Activated CD4-positive, alpha-beta T cell treated with anti-CD3 and anti-CD28 coated beads for 48 hours (primary cell): Measurements from ENCODE around the gene FNBP1.
"Not testable (repeated sequence)": the region's sequence is repeated elsewhere in the genome, so short reads cannot be mapped to it uniquely, and the experiment has no call there.

Experiments
- DNase-seq: peaks from one replicate; pipeline ENCODE4 v3.0.0-alpha.2; 2020

FNBP1 gene

GRCh38 chr9:130020618-130021017 is 22.4 kb downstream of the FNBP1 start:
- DNase-seq: no peak

- no peak for DNase-seq
Observed at GRCh38 chr9:130018265-130018664, 24.7 kb downstream of the FNBP1 start.

GRCh38 chr9:130017510-130017909 is 25.5 kb downstream of the FNBP1 start:
- not testable (repeated sequence) for DNase-seq

GRCh38 chr9:130017076-130017475 is 25.9 kb downstream of the FNBP1 start:
- DNase-seq: no peak

GRCh38 chr9:130015353-130016019 is 27.5 kb downstream of the FNBP1 start:
- DNase-seq: no peak

GRCh38 chr9:130013326-130013725 is 29.7 kb downstream of the FNBP1 start:
- DNase-seq: no peak

GRCh38 chr9:130010151-130010988 is 32.6 kb downstream of the FNBP1 start:
- no peak for DNase-seq

- not testable (repeated sequence) for DNase-seq
Observed at GRCh38 chr9:130009546-130009945, 33.4 kb downstream of the FNBP1 start.

- DNase-seq: no peak
Observed at GRCh38 chr9:130008538-130008937, 34.5 kb downstream of the FNBP1 start.

GRCh38 chr9:130006952-130007351 is 36.0 kb downstream of the FNBP1 start:
- DNase-seq: not testable (repeated sequence)

- no peak for DNase-seq
Observed at GRCh38 chr9:130003943-130004552, 38.9 kb downstream of the FNBP1 start.

GRCh38 chr9:130002320-130002719 is 40.7 kb downstream of the FNBP1 start:
- DNase-seq: no peak

- DNase-seq: no peak
Observed at GRCh38 chr9:130001190-130001589, 41.8 kb downstream of the FNBP1 start.

- no peak for DNase-seq
Observed at GRCh38 chr9:129999141-129999510, 43.9 kb downstream of the FNBP1 start.

GRCh38 chr9:129998491-129999140 is 44.4 kb downstream of the FNBP1 start:
- no peak for DNase-seq

- not testable (repeated sequence) for DNase-seq
Observed at GRCh38 chr9:129997706-129998105, 45.3 kb downstream of the FNBP1 start.

- DNase-seq: no peak
Observed at GRCh38 chr9:129996161-129996830, 46.7 kb downstream of the FNBP1 start.

GRCh38 chr9:129995409-129996160 is 47.4 kb downstream of the FNBP1 start:
- DNase-seq: peak; percentile 62

- DNase-seq: no peak
Observed at GRCh38 chr9:129994882-129995281, 48.1 kb downstream of the FNBP1 start.

GRCh38 chr9:129991139-129991538 is 51.9 kb downstream of the FNBP1 start:
- DNase-seq: not testable (repeated sequence)

GRCh38 chr9:129990269-129991010 is 52.5 kb downstream of the FNBP1 start:
- DNase-seq: no peak
